H9 (cell line): ENCODE measurements around the gene ABLIM1. TPM values are rescaled to one million over a fixed set of nuclear protein-coding genes. Genes with fewer than 3 reads are reported as not detected.

Experiments
- DNase-seq: peaks from one replicate; pipeline ENCODE4 v3.0.0-alpha.2; 2017
- H2AFZ ChIP-seq: one replicate; pipeline ENCODE4 v1.6.1; 2013; ENCODE audit warnings: mild to moderate bottlenecking, low read length, control low read depth, moderate library complexity
- H2AK5ac ChIP-seq: 2 replicates; pipeline ENCODE4 v1.6.1; 2013; ENCODE audit warnings: low read length, control low read depth, mixed read lengths; ENCODE audit not compliant: insufficient read length
- H2BK120ac ChIP-seq: one replicate; pipeline ENCODE4 v1.6.1; 2013; ENCODE audit warnings: low read depth, mild to moderate bottlenecking, low read length, control low read depth, inconsistent platforms; ENCODE audit not compliant: poor library complexity, severe bottlenecking
- H2BK12ac ChIP-seq: 2 replicates; pipeline ENCODE4 v1.6.1; 2013; ENCODE audit warnings: low read length, control low read depth, mixed read lengths, low read depth; ENCODE audit not compliant: insufficient read length
- H2BK15ac ChIP-seq: 2 replicates; pipeline ENCODE4 v1.6.1; 2013; ENCODE audit warnings: low read depth, low read length, control low read depth
- H2BK20ac ChIP-seq: one replicate; pipeline ENCODE4 v1.6.1; 2013; ENCODE audit warnings: low read depth, mild to moderate bottlenecking, low read length, control low read depth, inconsistent platforms; ENCODE audit not compliant: poor library complexity, severe bottlenecking
- H2BK5ac ChIP-seq: 2 replicates; pipeline ENCODE4 v1.6.1; 2013; ENCODE audit warnings: low read length, control low read depth, mixed read lengths; ENCODE audit not compliant: insufficient read length
- H3K14ac ChIP-seq: 2 replicates; pipeline ENCODE4 v1.6.1; 2013; ENCODE audit warnings: low read length, control low read depth; ENCODE audit not compliant: insufficient read depth
- H3K18ac ChIP-seq: 2 replicates; pipeline ENCODE4 v1.6.1; 2013; ENCODE audit warnings: low read depth, mild to moderate bottlenecking, mixed read lengths, low read length, control low read depth; ENCODE audit not compliant: insufficient read length
- H3K23ac ChIP-seq: 2 replicates; pipeline ENCODE4 v1.6.1; 2013; ENCODE audit warnings: low read length, control low read depth, mixed read lengths, low read depth; ENCODE audit not compliant: insufficient read length
- H3K23me2 ChIP-seq: 2 replicates; pipeline ENCODE4 v1.6.1; 2013; ENCODE audit warnings: low read depth, mild to moderate bottlenecking, mixed read lengths, low read length, control low read depth; ENCODE audit not compliant: insufficient read length, poor library complexity, severe bottlenecking
- H3K27ac ChIP-seq: 2 replicates; pipeline ENCODE4 v1.5.1; 2013; ENCODE audit warnings: low read length, control low read depth, mixed read lengths, low read depth; ENCODE audit not compliant: insufficient read length
- H3K27me3 ChIP-seq: 2 replicates; pipeline ENCODE4 v1.6.1; 2013; ENCODE audit warnings: low read length, control low read depth, inconsistent platforms; ENCODE audit not compliant: insufficient read depth
- H3K4ac ChIP-seq: 2 replicates; pipeline ENCODE4 v1.6.1; 2013; ENCODE audit warnings: low read depth, mild to moderate bottlenecking, control low read depth, inconsistent platforms, low read length, moderate library complexity
- H3K4me1 ChIP-seq: 2 replicates; pipeline ENCODE4 v1.6.1; 2013; ENCODE audit warnings: low read length, control low read depth, inconsistent platforms; ENCODE audit not compliant: insufficient read depth
- H3K4me2 ChIP-seq: 2 replicates; pipeline ENCODE4 v1.6.1; 2013; ENCODE audit warnings: low read length, control low read depth, mixed read lengths; ENCODE audit not compliant: insufficient read length, insufficient read depth
- H3K56ac ChIP-seq: 2 replicates; pipeline ENCODE4 v1.6.1; 2013; ENCODE audit warnings: low read depth, mild to moderate bottlenecking, mixed read lengths, low read length, control low read depth; ENCODE audit not compliant: insufficient read length
- H3K79me1 ChIP-seq: 2 replicates; pipeline ENCODE4 v1.6.1; 2013; ENCODE audit warnings: low read depth, mild to moderate bottlenecking, moderate library complexity, low read length, control low read depth, inconsistent platforms; ENCODE audit not compliant: insufficient read depth, poor library complexity, severe bottlenecking
- H3K79me2 ChIP-seq: 2 replicates; pipeline ENCODE4 v1.6.1; 2013; ENCODE audit warnings: low read length, control low read depth, inconsistent platforms; ENCODE audit not compliant: insufficient read depth
- H3K9ac ChIP-seq: 2 replicates; pipeline ENCODE4 v1.6.1; 2013; ENCODE audit warnings: low read length, control low read depth, mixed read lengths; ENCODE audit not compliant: insufficient read length; ENCODE audit errors: extremely low read depth
- H3K9me3 ChIP-seq: one replicate; pipeline ENCODE4 v1.6.1; 2013; ENCODE audit warnings: low read depth, low read length, inconsistent platforms; ENCODE audit not compliant: control insufficient read depth
- H3T11ph ChIP-seq: one replicate; pipeline ENCODE4 v1.6.1; 2013; ENCODE audit warnings: mild to moderate bottlenecking, low read length, control low read depth, inconsistent platforms
- H4K20me1 ChIP-seq: one replicate; pipeline ENCODE4 v1.6.1; 2013; ENCODE audit not compliant: control insufficient read depth, insufficient read length, insufficient read depth
- H4K5ac ChIP-seq: 2 replicates; pipeline ENCODE4 v1.6.1; 2013; ENCODE audit warnings: low read depth, mild to moderate bottlenecking, mixed read lengths, low read length, control low read depth; ENCODE audit not compliant: insufficient read length
- H4K8ac ChIP-seq: replicated peaks from 2 replicates; pipeline ENCODE4 v1.6.1; 2013; ENCODE audit warnings: low read length, control low read depth, mixed read lengths, low read depth; ENCODE audit not compliant: insufficient read length
- H4K91ac ChIP-seq: 2 replicates; pipeline ENCODE4 v1.6.1; 2013; ENCODE audit warnings: low read depth, mild to moderate bottlenecking, moderate library complexity, mixed read lengths, low read length, control low read depth; ENCODE audit not compliant: insufficient read length
- H3K27ac Mint-ChIP-seq, 3 experiments: 2 replicates in 2 of 3; 3 replicates in 1 of 3; pipeline ENCODE4 v1.8.0; 2020 to 2021; ENCODE audit warnings: mixed read lengths in 3 of 3, mild to moderate bottlenecking in 1 of 3, moderate library complexity in 1 of 3
- H3K27me3 Mint-ChIP-seq: 2 replicates; pipeline ENCODE4 v1.8.0; 2021; ENCODE audit warnings: low read depth, mild to moderate bottlenecking, moderate library complexity, mixed read lengths
- H3K36me3 Mint-ChIP-seq, 3 experiments: 2 replicates in 2 of 3; 3 replicates in 1 of 3; pipeline ENCODE4 v1.8.0; 2020 to 2021; ENCODE audit warnings: low read depth in 3 of 3, mixed read lengths in 3 of 3; ENCODE audit not compliant: insufficient read depth in 1 of 3
- H3K4me1 Mint-ChIP-seq, 2 experiments: 2 replicates each; pipeline ENCODE4 v1.8.0; 2020; ENCODE audit warnings: mixed read lengths in 2 of 2
- H3K4me3 Mint-ChIP-seq, 2 experiments: 2 replicates in 1 of 2; 3 replicates in 1 of 2; pipeline ENCODE4 v1.8.0; 2020 to 2021; ENCODE audit warnings: mild to moderate bottlenecking in 2 of 2, mixed read lengths in 2 of 2, moderate library complexity in 1 of 2
- H3K9me3 Mint-ChIP-seq, 2 experiments: 2 replicates in 1 of 2; 3 replicates in 1 of 2; pipeline ENCODE4 v1.8.0; 2020; ENCODE audit warnings: mild to moderate bottlenecking in 2 of 2, mixed read lengths in 2 of 2, moderate library complexity in 1 of 2
- WGBS: extraction: QIAGEN DNeasy Blood & Tissue Kit; methylation state at CpG from one replicate; pipeline ENCODE4 v1.1.7; 2013; ENCODE audit warnings: missing lambda C conversion rate, low lambda C conversion rate, mixed read lengths; ENCODE audit not compliant: insufficient read length; ENCODE audit errors: extremely low coverage; 5-methylcytosine and 5-hydroxymethylcytosine counted together
- total RNA-seq: library from RNA; stranded (reverse); gene quantifications from 2 replicates; pipeline ENCODE4 v1.2.1, GENCODE V29; 2021
- TF ChIP-seq, protein P1 (sequence below): fragments of 200-600 bp; sonication (generic); conservative IDR thresholded peaks from 3 replicates; pipeline ENCODE4 v1.8.0; 2021; ENCODE audit warnings: antibody characterized with exemption, mild to moderate bottlenecking

Gene ABLIM1
- total RNA-seq, 1 experiment from 2014 or later = 32.1 TPM

DNA sequence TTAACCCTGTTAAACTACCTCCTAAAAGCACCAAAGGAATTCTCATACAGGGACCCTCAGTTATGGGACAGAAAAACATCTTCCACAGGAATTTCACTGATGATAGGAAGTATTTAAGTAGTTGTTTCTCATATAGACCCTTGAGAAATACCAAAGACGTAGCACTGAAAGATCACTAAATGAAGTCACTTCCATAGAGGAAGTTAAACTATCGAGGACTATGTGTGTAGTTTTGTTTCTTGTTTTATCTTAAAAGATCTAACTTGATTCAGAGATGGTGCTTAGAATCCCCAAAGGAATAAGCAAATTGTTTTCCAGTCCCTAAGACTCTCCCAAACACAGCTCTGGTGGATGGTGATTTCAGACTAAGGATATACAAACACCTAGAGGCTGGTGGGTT is 159.0 kb downstream of the ABLIM1 start:
- no peak overlapping the region for H3K14ac ChIP-seq
- no peak overlapping the region for H2BK15ac ChIP-seq
- H3K23me2 ChIP-seq = no peaks in the 10 kb centered on the region
- Mint-ChIP-seq H3K27ac (no peak overlapping the region), H3K27me3 (no peaks in the 10 kb centered on the region), H3K36me3 (peaks cover 3 to 5% (median 4%) of the 10 kb centered on the region in 3 experiments; a peak in 5 of 7 replicates), H3K4me1 (peaks cover 3% of the 10 kb centered on the region in 2 experiments; a peak in 2 of 4 replicates), H3K4me3 (no peak overlapping the region), H3K9me3 (no peaks in the 10 kb centered on the region)
- no peak overlapping the region for H3T11ph ChIP-seq
- no peak overlapping the region for H4K91ac ChIP-seq
- no peak overlapping the region for H4K8ac ChIP-seq
- H4K5ac ChIP-seq = no peak overlapping the region
- no peak overlapping the region for H3K9ac ChIP-seq
- H2BK120ac ChIP-seq = no peak overlapping the region
- H2BK12ac ChIP-seq = no peak overlapping the region
- H3K79me1 ChIP-seq = no peaks in the 10 kb centered on the region
- no peak for DNase-seq
- no peak overlapping the region for H3K4ac ChIP-seq
- no peak overlapping the region for H3K23ac ChIP-seq
- TF ChIP-seq, protein P1, sequence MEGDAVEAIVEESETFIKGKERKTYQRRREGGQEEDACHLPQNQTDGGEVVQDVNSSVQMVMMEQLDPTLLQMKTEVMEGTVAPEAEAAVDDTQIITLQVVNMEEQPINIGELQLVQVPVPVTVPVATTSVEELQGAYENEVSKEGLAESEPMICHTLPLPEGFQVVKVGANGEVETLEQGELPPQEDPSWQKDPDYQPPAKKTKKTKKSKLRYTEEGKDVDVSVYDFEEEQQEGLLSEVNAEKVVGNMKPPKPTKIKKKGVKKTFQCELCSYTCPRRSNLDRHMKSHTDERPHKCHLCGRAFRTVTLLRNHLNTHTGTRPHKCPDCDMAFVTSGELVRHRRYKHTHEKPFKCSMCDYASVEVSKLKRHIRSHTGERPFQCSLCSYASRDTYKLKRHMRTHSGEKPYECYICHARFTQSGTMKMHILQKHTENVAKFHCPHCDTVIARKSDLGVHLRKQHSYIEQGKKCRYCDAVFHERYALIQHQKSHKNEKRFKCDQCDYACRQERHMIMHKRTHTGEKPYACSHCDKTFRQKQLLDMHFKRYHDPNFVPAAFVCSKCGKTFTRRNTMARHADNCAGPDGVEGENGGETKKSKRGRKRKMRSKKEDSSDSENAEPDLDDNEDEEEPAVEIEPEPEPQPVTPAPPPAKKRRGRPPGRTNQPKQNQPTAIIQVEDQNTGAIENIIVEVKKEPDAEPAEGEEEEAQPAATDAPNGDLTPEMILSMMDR = no peak
- H2AK5ac ChIP-seq = no peak overlapping the region
- WGBS = no CpG with 5 or more reads among the region's 2 CpGs
- H2BK20ac ChIP-seq = no peak overlapping the region
- no peak overlapping the region for H3K56ac ChIP-seq
- H2AFZ ChIP-seq = no peak overlapping the region
- no peaks in the 10 kb centered on the region for H3K27me3 ChIP-seq
- no peaks in the 10 kb centered on the region for H3K9me3 ChIP-seq
- H3K4me1 ChIP-seq = no peaks in the 10 kb centered on the region; the same call in 1 of the 2 replicates
- no peaks in the 10 kb centered on the region for H4K20me1 ChIP-seq
- H3K79me2 ChIP-seq = no peaks in the 10 kb centered on the region; the same call in 1 of the 2 replicates
- no peak overlapping the region for H3K27ac ChIP-seq
- H3K18ac ChIP-seq = no peak overlapping the region
- H3K4me2 ChIP-seq = no peak overlapping the region
- H2BK5ac ChIP-seq = no peak overlapping the region
